Fibroblast of gingiva (primary cell): ENCODE data around the gene KDM2A.
"Not testable (repeated sequence)": the region's sequence is repeated elsewhere in the genome, so short reads cannot be mapped to it uniquely, and the experiment has no call there.

Experiments
- DNase-seq: peaks from one replicate; pipeline ENCODE4 v3.0.0-alpha.2; 2011; ENCODE audit warnings: low read depth

The KDM2A gene

GRCh38 chr11:67117672-67118180 is 1.3 kb upstream of the KDM2A start:
- DNase-seq = no peak

DNA sequence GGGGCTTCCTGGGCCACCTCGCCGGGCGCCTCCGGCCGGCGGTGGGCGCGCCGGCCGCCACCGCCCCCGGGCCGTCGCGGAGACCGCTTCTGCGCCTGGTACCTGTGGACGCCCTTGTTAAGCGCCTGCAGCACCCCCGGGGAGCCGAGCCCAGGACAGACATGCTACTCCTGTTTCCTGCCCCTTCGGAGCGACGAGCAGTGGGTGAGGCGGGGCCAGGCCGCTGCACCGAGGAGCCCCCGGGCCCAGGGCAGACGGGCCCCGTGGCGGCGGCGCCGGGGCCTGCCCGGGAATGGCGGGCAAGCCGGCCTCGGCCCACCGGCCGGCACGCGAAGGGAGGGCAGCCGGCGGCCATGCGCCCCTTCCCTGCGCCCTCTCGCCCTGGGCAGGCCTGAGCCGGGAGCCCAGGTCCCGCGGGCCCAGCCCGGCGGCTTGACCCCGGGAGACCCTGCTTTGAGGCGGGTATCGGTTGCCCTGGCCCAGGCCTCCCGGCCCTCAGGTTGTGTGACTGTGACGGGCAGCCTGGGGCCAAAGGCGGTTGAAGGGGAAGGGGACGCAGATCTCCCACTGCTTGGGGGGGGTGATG is 789 bp upstream of the KDM2A start:
- no peak for DNase-seq

GRCh38 chr11:67119585-67120391 is 725 bp downstream of the KDM2A start:
- no peak for DNase-seq

GRCh38 chr11:67120456-67120855 is 1.4 kb downstream of the KDM2A start:
- DNase-seq = no peak

GRCh38 chr11:67120881-67121710 is 2.0 kb downstream of the KDM2A start:
- peak; percentile 28 for DNase-seq

- DNase-seq = not testable (repeated sequence)
These were observed 4.7 kb downstream of the KDM2A start for GRCh38 chr11:67123801-67124200.

GRCh38 chr11:67126243-67126642 is 7.2 kb downstream of the KDM2A start:
- DNase-seq = not testable (repeated sequence)

- no peak for DNase-seq
These were observed 7.9 kb downstream of the KDM2A start for GRCh38 chr11:67126986-67127385.

- DNase-seq = not testable (repeated sequence)
These were observed 11.8 kb downstream of the KDM2A start for GRCh38 chr11:67130861-67131260.

GRCh38 chr11:67136156-67136555 is 17.1 kb downstream of the KDM2A start:
- DNase-seq = no peak

- no peak for DNase-seq
These were observed 19.9 kb downstream of the KDM2A start for GRCh38 chr11:67138922-67139321.

GRCh38 chr11:67146516-67147226 is 27.6 kb downstream of the KDM2A start:
- no peak for DNase-seq

DNA sequence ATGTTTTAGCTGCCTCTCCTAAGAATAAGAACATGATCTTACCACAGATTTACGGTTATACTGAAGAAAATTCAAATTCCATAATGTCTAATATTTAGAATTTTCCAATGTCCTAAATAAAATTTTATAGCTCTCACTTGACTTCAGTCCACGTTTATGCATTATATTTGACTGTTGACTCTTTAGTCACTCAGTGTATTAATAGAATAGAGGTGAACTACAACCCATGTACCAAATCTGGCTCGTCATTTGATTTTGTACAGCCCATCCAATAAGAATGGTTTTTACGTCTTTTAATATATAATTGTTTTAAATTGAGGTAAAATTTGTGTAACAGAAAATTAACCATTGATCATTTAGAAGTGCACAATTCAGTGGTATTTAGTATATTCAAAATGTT is 34.9 kb downstream of the KDM2A start:
- DNase-seq = no peak

DNA sequence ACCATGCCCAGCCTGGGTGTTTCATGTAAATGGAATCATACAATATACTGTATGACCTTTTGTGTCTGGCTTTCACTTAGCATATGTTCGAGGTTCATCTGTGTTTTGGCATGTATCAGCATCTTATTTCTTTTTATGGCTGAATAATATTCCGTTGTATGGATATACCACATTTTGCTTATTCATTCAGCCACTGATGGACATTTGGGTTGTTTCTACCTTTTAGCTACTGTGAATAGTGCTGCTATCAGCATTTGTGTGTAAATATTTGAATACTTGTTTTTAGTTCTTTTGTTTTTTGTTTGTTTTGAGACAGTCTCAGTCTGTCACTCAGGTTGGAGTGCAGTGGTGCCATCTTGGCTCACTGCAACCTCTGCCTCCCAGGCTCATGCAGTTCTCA is 35.7 kb downstream of the KDM2A start:
- no peak for DNase-seq

DNA sequence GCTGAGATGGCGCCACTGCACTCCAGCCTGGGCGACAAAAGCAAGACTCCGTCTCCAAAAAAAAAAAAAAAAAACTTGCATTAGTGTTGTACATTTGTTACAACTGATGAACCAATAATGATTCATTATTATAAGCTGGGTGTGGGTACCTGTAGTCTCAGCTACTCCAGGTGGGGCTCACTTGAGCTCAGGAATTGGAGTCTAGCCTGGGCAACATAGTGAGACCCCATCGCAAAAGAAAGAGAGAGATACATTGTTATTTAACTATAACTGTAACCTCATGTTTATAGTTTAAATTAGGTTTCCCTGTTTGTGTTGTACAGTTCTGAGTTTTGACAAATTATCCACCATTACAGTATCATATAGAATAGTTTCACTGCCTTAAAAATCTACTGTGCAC is 38.6 kb downstream of the KDM2A start:
- no peak for DNase-seq

DNA sequence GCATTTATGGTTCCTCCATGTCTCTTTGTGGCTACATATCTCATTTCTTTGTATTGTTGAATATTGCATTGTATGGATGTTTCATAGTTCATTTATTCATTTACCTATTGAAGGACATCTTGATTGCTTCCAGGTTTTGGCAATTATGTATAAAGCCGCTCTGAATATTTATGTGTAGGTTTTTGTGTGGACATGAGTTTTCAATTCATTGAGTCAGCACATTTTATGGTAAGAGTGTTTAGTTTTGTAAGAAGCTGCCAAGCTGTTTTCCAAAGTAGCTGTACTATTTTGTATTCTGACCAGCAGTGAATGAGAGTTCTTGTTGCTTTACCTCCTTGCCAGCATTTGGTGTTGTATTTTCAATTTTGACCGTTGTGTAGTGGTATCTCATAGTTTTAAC is 39.2 kb downstream of the KDM2A start:
- DNase-seq = peak; percentile 63

GRCh38 chr11:67160045-67160444 is 41.0 kb downstream of the KDM2A start:
- DNase-seq = no peak

GRCh38 chr11:67160872-67161783 is 42.1 kb downstream of the KDM2A start:
- peak; percentile 3 for DNase-seq

DNA sequence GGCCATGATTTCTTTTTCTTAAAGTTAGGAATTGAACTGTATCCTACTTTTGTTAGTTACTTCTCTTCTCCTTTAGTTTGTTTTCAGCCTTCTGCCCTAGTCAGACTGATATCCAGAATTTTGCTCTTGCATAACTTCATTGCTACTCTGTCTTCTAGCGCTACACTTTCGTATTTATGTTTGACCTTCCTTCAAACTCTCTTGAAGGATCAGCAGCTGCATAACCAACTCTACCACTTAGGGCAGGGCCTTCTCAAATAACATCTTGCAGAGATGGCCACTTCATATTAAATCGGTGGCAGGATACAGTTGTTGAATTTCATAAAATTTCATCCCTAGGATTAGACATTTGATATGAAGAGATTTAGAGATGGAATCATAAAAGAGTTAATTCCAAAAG is 43.9 kb downstream of the KDM2A start:
- DNase-seq = no peak

DNA sequence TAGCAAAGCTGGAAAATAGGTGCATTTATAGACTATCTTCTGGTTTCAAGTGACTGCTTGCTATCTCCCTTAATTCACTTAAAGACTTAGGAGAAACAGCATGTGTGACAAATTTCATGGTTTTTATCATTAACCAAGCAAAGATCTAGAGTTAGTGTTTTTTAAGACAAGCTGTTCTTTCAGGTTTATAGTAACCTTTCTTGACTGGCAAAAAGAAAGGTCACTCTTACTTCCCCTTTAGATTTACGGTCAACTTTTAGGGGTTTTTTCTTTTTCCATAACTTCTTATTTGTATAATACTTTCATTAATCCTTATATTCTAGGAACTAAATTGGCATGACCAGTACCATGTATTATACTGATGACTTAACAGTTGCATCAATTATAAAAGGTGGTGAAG is 46.6 kb downstream of the KDM2A start:
- DNase-seq = no peak

GRCh38 chr11:67167091-67167490 is 48.0 kb downstream of the KDM2A start:
- no peak for DNase-seq
